Stimulated activated CD8-positive, alpha-beta memory T cell treated with anti-CD3 and anti-CD28 coated beads, Interleukin-2, amount 100 ng/mL, for 1 hour (primary cell): ENCODE measurements around the gene NUAK1.

Source experiments
- DNase-seq, 2 donors: peaks; one replicate each; pipeline ENCODE4 v3.0.0-alpha.2; 2020; ENCODE audit warnings: low read depth in 2 of 2

Gene NUAK1

GRCh38 chr12:106138633-106139421, at the start of gene NUAK1:
TSS of gene NUAK1 (minus strand) at chr12:106138954. CDS start at chr12:106138653, 301 bp downstream.
- DNase-seq, result no peak

- DNase-seq, result no peak
These were observed 49.5 kb upstream of the NUAK1 start for GRCh38 chr12:106188256-106188655.

- no peak for DNase-seq
These were observed 49.1 kb upstream of the NUAK1 start for GRCh38 chr12:106187842-106188241.

DNA sequence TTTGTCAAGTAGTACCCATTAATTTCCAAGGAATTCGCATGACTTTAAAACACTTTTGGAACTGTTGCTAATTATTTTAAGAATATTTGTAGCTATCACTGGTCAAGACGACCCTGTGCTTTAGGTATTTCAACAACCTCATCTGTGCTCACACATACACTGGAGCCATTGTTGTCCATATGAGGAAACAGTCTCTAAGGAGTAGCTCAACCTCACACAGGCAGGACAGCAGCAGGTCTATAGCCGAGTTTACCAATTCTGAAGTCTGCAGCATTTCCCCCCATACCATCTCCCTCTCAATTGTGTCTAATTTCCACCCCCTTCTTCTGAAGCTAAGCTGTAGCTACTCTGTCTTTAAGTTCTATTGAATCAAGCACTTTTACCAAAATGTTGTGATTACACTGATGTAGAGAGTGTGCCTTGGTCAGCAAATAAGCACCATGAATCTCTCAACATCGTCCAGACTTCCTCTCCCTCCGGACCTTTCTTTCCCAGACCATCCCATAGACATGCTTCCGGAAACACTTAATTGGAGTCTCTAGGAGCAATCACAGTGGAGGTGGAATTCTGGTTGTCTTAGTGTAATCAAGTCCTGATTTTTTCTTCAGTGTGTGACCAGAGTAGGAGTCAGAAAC, 48.5 kb upstream of the NUAK1 start:
- no peak for DNase-seq

- no peak for DNase-seq
These were observed 45.0 kb upstream of the NUAK1 start for GRCh38 chr12:106183735-106184134.

DNA sequence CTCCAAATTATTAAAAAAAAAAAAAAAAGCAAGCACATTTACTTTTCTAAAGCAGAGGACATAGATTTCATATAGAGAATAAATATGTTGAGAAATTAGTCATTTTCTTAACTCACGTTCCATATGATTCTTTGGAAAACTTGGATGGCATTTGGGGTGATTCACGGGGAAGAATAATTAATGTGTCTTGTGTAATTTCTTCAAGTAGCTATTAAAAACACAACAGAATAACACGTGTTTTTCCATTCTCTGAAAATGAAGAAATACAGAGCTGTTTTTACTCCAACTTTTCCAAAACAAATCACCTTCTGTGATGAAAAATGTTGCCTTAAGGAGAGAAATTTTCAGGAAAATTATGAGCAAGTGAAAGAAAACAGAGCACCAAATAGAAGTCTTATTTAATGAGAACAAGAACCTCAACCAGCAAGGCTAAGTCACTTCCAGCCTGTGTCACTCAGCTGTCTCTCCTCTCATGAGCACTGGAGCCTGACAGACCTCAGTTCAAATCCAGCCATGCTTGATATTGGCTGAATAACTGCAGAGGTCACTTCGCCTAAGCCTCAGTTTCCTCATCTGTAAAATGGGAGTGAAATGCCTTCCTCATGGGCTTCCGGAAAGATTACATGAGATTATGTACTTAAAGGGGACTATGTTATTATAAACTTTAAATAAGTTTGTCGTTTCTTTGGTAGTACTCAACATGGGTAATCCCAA, 42.8 kb upstream of the NUAK1 start:
- DNase-seq, result no peak

GRCh38 chr12:106179086-106179485, 40.3 kb upstream of the NUAK1 start:
- no peak for DNase-seq

GRCh38 chr12:106178562-106178961, 39.8 kb upstream of the NUAK1 start:
- DNase-seq, result no peak

GRCh38 chr12:106176560-106176959, 37.8 kb upstream of the NUAK1 start:
- DNase-seq, result no peak

DNA sequence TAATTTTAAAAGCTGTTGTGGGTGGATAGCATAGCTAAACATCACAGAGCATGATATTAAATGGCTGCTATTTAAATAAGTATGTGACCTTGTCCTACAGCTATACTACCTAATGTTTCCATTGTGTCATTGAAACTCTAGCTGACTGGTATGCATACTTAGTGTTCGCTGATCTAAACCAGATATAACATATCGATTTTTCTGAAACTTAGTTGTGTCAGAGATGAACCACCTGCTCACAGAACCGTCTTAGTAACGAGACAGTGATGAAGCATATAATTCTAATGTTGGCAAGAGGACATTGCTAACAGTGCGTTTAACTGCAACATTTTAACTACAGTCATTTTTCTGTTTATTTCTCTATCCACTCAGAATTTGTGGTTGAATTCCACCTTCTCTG, 36.1 kb upstream of the NUAK1 start:
- no peak for DNase-seq

GRCh38 chr12:106173442-106173841, 34.7 kb upstream of the NUAK1 start:
- no peak for DNase-seq

DNA sequence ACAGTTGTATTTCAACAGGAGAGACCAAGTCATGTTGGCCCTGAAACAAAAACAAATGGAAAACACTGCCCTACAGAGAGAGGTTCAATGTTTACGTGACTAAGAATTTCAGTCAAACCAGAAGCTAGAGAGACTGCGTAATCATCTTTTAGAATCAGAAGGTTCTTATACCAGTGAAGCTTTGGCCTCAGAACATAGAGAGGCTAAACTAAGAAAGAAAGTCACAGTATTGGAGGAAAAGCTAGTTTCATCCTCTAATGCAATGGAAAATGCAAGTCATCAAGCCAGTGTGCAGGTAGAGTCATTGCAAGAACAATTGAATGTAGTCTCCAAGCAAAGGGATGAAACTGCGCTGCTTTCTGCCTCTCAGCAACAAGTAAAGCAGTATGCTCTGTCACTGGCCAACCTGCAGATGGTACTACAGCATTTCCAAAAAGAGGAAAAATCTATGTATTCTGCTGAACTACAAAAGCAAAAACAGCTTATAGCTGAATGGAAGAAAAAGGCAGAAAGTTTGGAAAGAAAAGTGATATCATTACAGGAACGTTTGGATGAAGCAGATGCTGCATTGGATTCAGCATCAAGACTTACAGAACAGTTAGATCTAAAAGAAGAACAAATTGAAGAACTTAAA, 32.5 kb upstream of the NUAK1 start:
- DNase-seq, result no peak

- no peak for DNase-seq
These were observed 31.5 kb upstream of the NUAK1 start for GRCh38 chr12:106170285-106170684.

DNA sequence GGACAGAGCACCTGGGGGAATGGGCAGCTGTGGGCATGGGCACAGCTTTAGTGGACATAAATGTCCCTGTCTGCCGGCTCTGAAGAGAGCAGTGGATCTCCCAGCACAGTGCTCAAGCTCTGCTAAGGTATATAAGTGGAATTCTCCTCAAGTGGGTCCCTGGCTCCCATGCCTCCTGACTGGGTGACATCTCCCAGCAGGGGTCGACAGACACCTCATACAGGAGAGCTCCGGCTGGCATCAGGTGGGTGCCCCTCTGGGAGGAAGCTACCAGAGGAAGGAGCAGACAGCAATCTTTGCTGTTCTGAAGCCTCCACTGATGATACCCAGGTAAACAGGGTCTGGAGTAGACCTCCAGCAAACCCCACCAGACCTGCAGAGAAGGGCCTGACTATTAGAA, 25.0 kb upstream of the NUAK1 start:
- DNase-seq, result no peak

GRCh38 chr12:106161491-106161890, 22.7 kb upstream of the NUAK1 start:
- DNase-seq, result no peak

- DNase-seq, result no peak
These were observed 22.2 kb upstream of the NUAK1 start for GRCh38 chr12:106160915-106161314.

GRCh38 chr12:106157802-106158201, 19.0 kb upstream of the NUAK1 start:
- no peak for DNase-seq

- DNase-seq, result no peak
These were observed 16.1 kb upstream of the NUAK1 start for GRCh38 chr12:106154751-106155273.

DNA sequence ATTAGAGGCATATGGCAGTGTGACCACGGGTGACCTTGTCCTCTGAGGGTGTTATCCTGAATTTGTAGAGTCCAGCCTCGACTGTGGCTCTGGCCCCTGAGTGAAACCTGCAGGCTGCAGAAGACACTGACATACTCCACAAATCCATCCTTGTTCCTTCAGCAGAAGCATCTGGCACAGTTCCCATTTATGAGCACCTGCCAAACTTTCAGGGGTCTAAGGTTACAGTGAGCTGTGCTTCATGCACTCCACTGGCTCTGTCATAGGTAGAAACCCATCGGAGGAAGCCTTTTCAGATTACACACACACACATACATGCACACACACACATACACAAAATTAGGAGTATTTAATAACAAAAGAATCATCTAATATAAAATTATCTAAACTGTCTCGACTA, 13.6 kb upstream of the NUAK1 start:
- no peak for DNase-seq

- no peak for DNase-seq
These were observed 11.8 kb upstream of the NUAK1 start for GRCh38 chr12:106150555-106150954.

DNA sequence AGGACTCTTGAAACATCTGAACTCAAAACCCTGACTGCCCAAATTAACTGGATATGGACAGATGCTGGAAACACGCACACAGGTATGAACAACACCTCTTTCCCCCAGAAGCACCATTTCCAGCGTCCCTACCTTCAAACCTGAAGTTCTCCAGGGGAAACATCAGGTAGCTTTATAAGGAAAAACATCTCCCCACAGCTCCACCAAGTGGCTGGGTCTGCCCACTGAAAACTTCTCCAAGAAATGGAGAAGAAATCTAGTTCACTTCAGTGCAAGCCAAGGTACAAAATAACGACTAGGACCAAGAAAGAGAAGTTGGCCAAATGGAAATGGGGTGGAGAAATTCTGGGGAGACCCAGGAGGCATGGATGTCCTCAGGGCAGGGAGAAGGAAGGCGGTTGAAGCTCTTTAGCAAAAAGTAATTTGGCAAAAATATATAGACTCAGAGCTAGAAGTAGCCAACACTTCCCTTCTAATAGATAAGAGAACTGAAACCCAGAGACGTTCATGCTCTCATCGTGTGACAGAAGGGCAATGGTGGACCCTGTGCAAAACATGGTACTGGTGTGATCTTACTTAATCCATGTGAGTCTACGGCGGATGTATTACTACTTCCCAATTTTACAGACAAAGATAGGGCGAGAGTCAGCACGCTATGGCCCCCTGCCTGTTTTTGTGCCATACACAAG, 10.5 kb upstream of the NUAK1 start:
- no peak for DNase-seq

DNA sequence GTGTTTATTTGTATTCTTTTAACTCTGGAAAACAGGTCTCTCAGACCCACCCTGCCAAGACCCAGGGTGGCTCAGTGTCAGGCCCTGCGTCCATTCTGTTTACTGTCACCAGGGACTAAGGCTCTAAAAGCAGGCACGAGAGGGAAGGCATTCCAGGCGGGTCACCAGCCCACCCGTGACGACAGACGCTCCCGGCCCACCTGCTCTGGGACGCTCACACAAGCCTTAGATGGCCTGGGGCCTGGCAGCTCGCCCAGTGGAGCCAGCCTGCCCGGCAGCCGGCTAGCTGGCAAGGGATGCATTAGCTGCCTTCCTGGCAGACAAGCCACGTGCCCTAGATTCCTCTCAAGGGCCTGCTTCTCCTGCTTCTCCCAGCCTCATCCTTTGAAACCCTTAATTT, 9.2 kb upstream of the NUAK1 start:
- DNase-seq, result no peak
